Measurements from ENCODE around the gene MAPK1IP1L.

GRCh38 chr14:55031190-55031589 lies 20.3 kb upstream of the MAPK1IP1L start:
- TF ChIP-seq POLR2AphosphoS5 (IDR thresholded peaks at IDR 0.05; ENCODE audit: low read depth) (no peak), GABPA (IDR thresholded peaks at IDR 0.05; ENCODE audit: low read depth) (no peak), REST (IDR thresholded peaks at IDR 0.05; ENCODE audit: insufficient replicate concordance, low read depth) (no peak), SPI1 (IDR thresholded peaks at IDR 0.05; ENCODE audit: borderline replicate concordance, low read depth) (no peak)
- TF ChIP-seq, protein P1, sequence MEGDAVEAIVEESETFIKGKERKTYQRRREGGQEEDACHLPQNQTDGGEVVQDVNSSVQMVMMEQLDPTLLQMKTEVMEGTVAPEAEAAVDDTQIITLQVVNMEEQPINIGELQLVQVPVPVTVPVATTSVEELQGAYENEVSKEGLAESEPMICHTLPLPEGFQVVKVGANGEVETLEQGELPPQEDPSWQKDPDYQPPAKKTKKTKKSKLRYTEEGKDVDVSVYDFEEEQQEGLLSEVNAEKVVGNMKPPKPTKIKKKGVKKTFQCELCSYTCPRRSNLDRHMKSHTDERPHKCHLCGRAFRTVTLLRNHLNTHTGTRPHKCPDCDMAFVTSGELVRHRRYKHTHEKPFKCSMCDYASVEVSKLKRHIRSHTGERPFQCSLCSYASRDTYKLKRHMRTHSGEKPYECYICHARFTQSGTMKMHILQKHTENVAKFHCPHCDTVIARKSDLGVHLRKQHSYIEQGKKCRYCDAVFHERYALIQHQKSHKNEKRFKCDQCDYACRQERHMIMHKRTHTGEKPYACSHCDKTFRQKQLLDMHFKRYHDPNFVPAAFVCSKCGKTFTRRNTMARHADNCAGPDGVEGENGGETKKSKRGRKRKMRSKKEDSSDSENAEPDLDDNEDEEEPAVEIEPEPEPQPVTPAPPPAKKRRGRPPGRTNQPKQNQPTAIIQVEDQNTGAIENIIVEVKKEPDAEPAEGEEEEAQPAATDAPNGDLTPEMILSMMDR (IDR thresholded peaks at IDR 0.05; ENCODE audit: insufficient read depth, low read length), result no peak
